Mesenchymal stem cell (in vitro differentiated cells and primary cell): ENCODE results near the gene CMTM4.

Source experiments
- DNase-seq: peaks from one replicate; pipeline ENCODE4 v3.0.0-alpha.2; 2013
- H2AFZ ChIP-seq: one replicate; pipeline ENCODE4 v1.6.1; 2013; ENCODE audit warnings: low read depth, mild to moderate bottlenecking, control low read depth, inconsistent platforms, low read length, moderate library complexity
- H2AK5ac ChIP-seq: 2 replicates; pipeline ENCODE4 v1.6.1; 2013; ENCODE audit warnings: low read length, moderate library complexity, mild to moderate bottlenecking, inconsistent platforms; ENCODE audit not compliant: severe bottlenecking
- H2BK120ac ChIP-seq: one replicate; pipeline ENCODE4 v1.6.1; 2013; ENCODE audit warnings: low read depth, mild to moderate bottlenecking, inconsistent platforms, low read length, moderate library complexity
- H2BK12ac ChIP-seq, 2 experiments: one replicate each; pipeline ENCODE4 v1.6.1; 2013; ENCODE audit warnings: inconsistent platforms in 2 of 2, low read length in 2 of 2, mild to moderate bottlenecking in 2 of 2, moderate library complexity in 2 of 2, control low read depth in 1 of 2
- H2BK15ac ChIP-seq: one replicate; pipeline ENCODE4 v1.6.1; 2013; ENCODE audit warnings: mild to moderate bottlenecking, low read depth, inconsistent platforms; ENCODE audit not compliant: poor library complexity, severe bottlenecking
- H2BK5ac ChIP-seq: 2 replicates; pipeline ENCODE4 v1.6.1; 2013; ENCODE audit warnings: low read depth, mild to moderate bottlenecking, low read length, control low read depth, inconsistent platforms; ENCODE audit not compliant: poor library complexity, severe bottlenecking
- H3K14ac ChIP-seq, 2 experiments: one replicate each; pipeline ENCODE4 v1.6.1; 2013; ENCODE audit warnings: inconsistent platforms in 2 of 2, low read length in 2 of 2, control low read depth in 1 of 2, mild to moderate bottlenecking in 1 of 2, moderate library complexity in 1 of 2
- H3K18ac ChIP-seq, 2 experiments: one replicate each; pipeline ENCODE4 v1.6.1; 2013; ENCODE audit warnings: inconsistent platforms in 2 of 2, low read length in 2 of 2, control low read depth in 1 of 2, low read depth in 1 of 2, mild to moderate bottlenecking in 1 of 2
- H3K23ac ChIP-seq, 2 experiments: one replicate each; pipeline ENCODE4 v1.6.1; 2013; ENCODE audit warnings: inconsistent platforms in 2 of 2, low read length in 2 of 2, mild to moderate bottlenecking in 2 of 2, moderate library complexity in 2 of 2, control low read depth in 1 of 2
- H3K27ac ChIP-seq: 2 replicates; pipeline ENCODE4 v1.5.1; 2013; ENCODE audit warnings: mild to moderate bottlenecking, moderate library complexity, low read length, control low read depth, inconsistent platforms; ENCODE audit not compliant: poor library complexity, severe bottlenecking
- H3K27me3 ChIP-seq, 2 experiments: 2 replicates each; pipeline versions ENCODE4 v1.6.1 to v1.7.0; 2013; ENCODE audit warnings: low read length in 2 of 2, mild to moderate bottlenecking in 2 of 2, moderate library complexity in 2 of 2, control low read depth in 1 of 2, inconsistent platforms in 1 of 2; ENCODE audit not compliant: control insufficient read depth in 1 of 2, insufficient read depth in 1 of 2
- H3K36me3 ChIP-seq, 2 experiments: 2 replicates each; pipeline versions ENCODE4 v1.6.1 to v1.7.0; 2013; ENCODE audit warnings: low read length in 2 of 2, control low read depth in 1 of 2, inconsistent platforms in 1 of 2, low read depth in 1 of 2, mild to moderate bottlenecking in 1 of 2; ENCODE audit not compliant: insufficient read depth in 2 of 2, control insufficient read depth in 1 of 2
- H3K4ac ChIP-seq, 2 experiments: one replicate each; pipeline ENCODE4 v1.6.1; 2013; ENCODE audit warnings: inconsistent platforms in 2 of 2, low read length in 2 of 2, mild to moderate bottlenecking in 2 of 2, moderate library complexity in 2 of 2, control low read depth in 1 of 2, low read depth in 1 of 2
- H3K4me1 ChIP-seq: 2 replicates; pipeline ENCODE4 v1.6.1; 2013; ENCODE audit warnings: low read depth, low read length, control low read depth; ENCODE audit not compliant: control insufficient read depth, insufficient read depth
- H3K4me2 ChIP-seq: 2 replicates; pipeline ENCODE4 v1.6.1; 2013; ENCODE audit warnings: low read length, mild to moderate bottlenecking, inconsistent platforms; ENCODE audit not compliant: poor library complexity, severe bottlenecking
- H3K4me3 ChIP-seq, 2 experiments: 2 replicates each; pipeline versions ENCODE4 v1.5.1 to v1.7.0; 2013; ENCODE audit warnings: low read length in 2 of 2, mild to moderate bottlenecking in 2 of 2, control low read depth in 1 of 2, low read depth in 1 of 2; ENCODE audit not compliant: insufficient read depth in 1 of 2
- H3K79me1 ChIP-seq: replicated peaks from 2 replicates; pipeline ENCODE4 v1.6.1; 2013; ENCODE audit warnings: mild to moderate bottlenecking, control low read depth, low read length, inconsistent platforms; ENCODE audit not compliant: poor library complexity, severe bottlenecking
- H3K9ac ChIP-seq: 2 replicates; pipeline ENCODE4 v1.7.0; 2013; ENCODE audit warnings: mild to moderate bottlenecking, low read length, moderate library complexity
- H3K9me3 ChIP-seq: 2 replicates; pipeline ENCODE4 v1.7.0; 2013; ENCODE audit warnings: mild to moderate bottlenecking, low read length; ENCODE audit not compliant: control insufficient read depth
- H4K8ac ChIP-seq: one replicate; pipeline ENCODE4 v1.6.1; 2013; ENCODE audit warnings: inconsistent platforms, mild to moderate bottlenecking, low read length, moderate library complexity
- H4K91ac ChIP-seq: one replicate; pipeline ENCODE4 v1.6.1; 2013; ENCODE audit warnings: mild to moderate bottlenecking, low read length, inconsistent platforms
- WGBS: methylation state at CpG from one replicate; pipeline ENCODE4 v1.1.7; 2013; ENCODE audit warnings: mixed read lengths; 5-methylcytosine and 5-hydroxymethylcytosine counted together

Gene CMTM4

DNA sequence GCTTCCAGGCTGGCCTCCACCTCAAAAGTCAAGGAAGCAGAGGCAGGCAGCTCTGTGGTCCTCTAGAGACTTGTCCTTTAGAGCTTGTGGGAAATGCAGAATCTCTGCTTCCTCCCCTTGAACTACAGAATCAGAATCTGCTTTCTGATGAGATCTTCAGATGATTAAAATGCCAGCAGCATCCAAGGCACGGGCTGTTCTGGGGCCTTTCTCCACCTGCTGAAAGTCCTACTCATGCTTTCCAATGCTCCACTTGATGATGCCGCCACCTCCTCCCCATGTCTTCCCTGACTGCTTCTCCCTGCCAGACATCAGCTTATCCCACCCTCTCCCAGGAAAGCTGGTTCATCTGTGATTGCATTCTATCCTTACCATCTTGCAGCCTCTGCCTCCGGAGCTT is 58.7 kb downstream of the CMTM4 start:
- no peak overlapping the region for H2BK12ac ChIP-seq
- no peak overlapping the region for H3K4me2 ChIP-seq
- H3K4me1 ChIP-seq = no peaks in the 10 kb centered on the region
- peaks cover 20% of the 10 kb centered on the region for H3K79me1 ChIP-seq
- no peak overlapping the region for H3K9ac ChIP-seq
- peaks cover 4 to 12% of the 10 kb centered on the region in 2 experiments for H3K36me3 ChIP-seq
- no peak overlapping the region for H3K4ac ChIP-seq
- H2AK5ac ChIP-seq = no peak overlapping the region
- no peak for DNase-seq
- WGBS = 95% methylated on average over 3 of the region's 3 CpGs
- H3K23ac ChIP-seq = no peak overlapping the region
- no peak overlapping the region for H2BK5ac ChIP-seq
- no peak overlapping the region for H3K14ac ChIP-seq
- H4K8ac ChIP-seq = no peak overlapping the region
- no peak overlapping the region for H2BK120ac ChIP-seq
- H3K9me3 ChIP-seq = no peaks in the 10 kb centered on the region
- no peaks in the 10 kb centered on the region for H3K27me3 ChIP-seq
- no peak overlapping the region for H2AFZ ChIP-seq
- no peak overlapping the region for H3K18ac ChIP-seq
- no peak overlapping the region for H3K4me3 ChIP-seq
- no peak overlapping the region for H3K27ac ChIP-seq
- H2BK15ac ChIP-seq = no peak overlapping the region
- peak overlapping the region; percentile 39 for H4K91ac ChIP-seq

DNA sequence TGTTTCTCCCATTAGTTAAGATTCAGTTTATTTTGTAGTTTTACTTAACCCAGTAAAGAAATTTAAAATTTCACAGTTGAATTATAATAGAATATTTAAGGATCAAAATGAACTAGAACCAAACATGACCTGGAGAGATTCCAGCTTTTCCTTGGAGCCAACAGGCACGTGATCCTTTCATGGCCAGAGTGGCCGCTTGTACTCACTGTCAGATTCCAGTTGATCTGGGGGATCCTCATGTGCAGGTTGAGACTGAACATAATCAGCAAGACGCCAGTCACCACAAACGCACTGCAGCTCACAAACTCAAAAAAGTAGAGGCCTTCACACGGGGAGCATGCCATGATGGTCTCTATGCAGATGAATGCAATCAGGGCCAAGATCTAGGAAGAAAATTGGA is 60.3 kb downstream of the CMTM4 start:
- DNase-seq = no peak
- H4K91ac ChIP-seq = no peak overlapping the region
- no peak overlapping the region for H2BK12ac ChIP-seq
- no peak overlapping the region for H3K9ac ChIP-seq
- no peak overlapping the region for H4K8ac ChIP-seq
- no peak overlapping the region for H3K4me2 ChIP-seq
- H3K27ac ChIP-seq = no peak overlapping the region
- WGBS = 97% methylated on average over 4 of the region's 5 CpGs
- peaks cover 4 to 19% of the 10 kb centered on the region in 2 experiments for H3K36me3 ChIP-seq
- no peak overlapping the region for H2BK15ac ChIP-seq
- H3K4me1 ChIP-seq = no peaks in the 10 kb centered on the region
- no peak overlapping the region for H2AK5ac ChIP-seq
- H3K9me3 ChIP-seq = no peaks in the 10 kb centered on the region
- H3K4me3 ChIP-seq = no peak overlapping the region
- no peak overlapping the region for H3K23ac ChIP-seq
- no peak overlapping the region for H3K14ac ChIP-seq
- no peaks in the 10 kb centered on the region for H3K27me3 ChIP-seq
- peaks cover 24% of the 10 kb centered on the region for H3K79me1 ChIP-seq
- H2AFZ ChIP-seq = no peak overlapping the region
- H2BK5ac ChIP-seq = no peak overlapping the region
- no peak overlapping the region for H2BK120ac ChIP-seq
- H3K18ac ChIP-seq = no peak overlapping the region
- no peak overlapping the region for H3K4ac ChIP-seq

DNA sequence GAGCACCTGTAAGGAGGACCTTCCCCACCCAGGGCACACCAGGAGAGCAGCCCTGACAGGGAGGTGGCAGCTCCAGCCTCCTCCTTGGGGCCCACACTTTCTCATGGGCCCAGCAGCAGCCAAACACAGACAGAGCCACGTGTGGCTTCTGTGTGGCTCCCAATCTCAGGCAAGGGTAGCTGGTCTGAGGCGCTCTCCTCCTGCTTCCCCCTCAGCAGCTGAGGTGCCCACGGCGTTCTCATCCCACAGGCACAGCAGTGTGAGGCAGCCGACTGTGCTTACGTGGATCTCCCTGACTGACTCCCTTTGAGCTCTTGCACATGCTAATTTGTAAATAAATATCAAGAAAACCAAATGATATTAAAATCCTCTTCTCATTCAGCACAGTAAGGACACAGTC is 61.1 kb downstream of the CMTM4 start:
- no peak overlapping the region for H3K4me2 ChIP-seq
- H2BK12ac ChIP-seq = no peak overlapping the region
- no peak overlapping the region for H2BK5ac ChIP-seq
- WGBS = 87% methylated on average over 5 of the region's 6 CpGs
- H3K27ac ChIP-seq = no peak overlapping the region
- H2BK15ac ChIP-seq = no peak overlapping the region
- H2AK5ac ChIP-seq = no peak overlapping the region
- no peak overlapping the region for H3K23ac ChIP-seq
- H3K9ac ChIP-seq = no peak overlapping the region
- peaks cover 20% of the 10 kb centered on the region for H3K79me1 ChIP-seq
- DNase-seq = no peak
- no peak overlapping the region for H4K8ac ChIP-seq
- H3K14ac ChIP-seq = no peak overlapping the region
- no peak overlapping the region for H3K4me3 ChIP-seq
- H3K9me3 ChIP-seq = no peaks in the 10 kb centered on the region
- H4K91ac ChIP-seq = peak overlapping the region; percentile 29
- no peak overlapping the region for H3K18ac ChIP-seq
- no peaks in the 10 kb centered on the region for H3K27me3 ChIP-seq
- no peak overlapping the region for H2AFZ ChIP-seq
- H3K4me1 ChIP-seq = no peaks in the 10 kb centered on the region
- H2BK120ac ChIP-seq = no peak overlapping the region
- no peak overlapping the region for H3K4ac ChIP-seq
- peaks cover 4 to 19% of the 10 kb centered on the region in 2 experiments for H3K36me3 ChIP-seq

DNA sequence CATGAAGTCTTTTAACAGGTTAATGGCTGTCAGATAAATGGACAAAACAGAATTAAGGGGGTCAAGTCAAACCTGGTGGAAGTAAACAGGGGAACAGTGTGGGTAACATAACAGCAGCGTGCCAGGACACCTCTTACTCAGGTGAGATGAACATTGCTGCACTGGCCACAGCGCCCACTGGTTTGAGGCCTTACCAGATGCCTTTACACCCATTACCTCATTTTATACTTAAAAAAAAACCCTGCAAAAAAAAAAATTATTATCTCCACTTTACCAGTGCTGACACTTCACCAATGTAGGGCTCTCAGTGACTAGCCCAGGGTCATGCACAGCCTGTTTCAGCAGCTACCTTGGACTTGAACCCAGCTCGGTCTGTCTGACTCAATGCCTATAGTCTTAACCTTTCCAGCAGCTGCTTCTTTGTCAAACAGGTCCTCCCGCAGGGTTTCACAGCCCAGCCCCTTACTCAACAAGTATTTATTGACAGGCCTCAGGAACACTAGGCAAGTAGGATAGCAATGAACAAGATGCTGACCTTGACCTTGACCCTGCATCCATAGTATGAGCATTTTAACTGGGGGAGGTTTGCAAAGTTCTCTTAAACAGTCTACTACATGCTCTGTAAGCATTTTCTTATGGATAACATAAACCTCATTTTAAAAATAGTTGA is 61.9 kb downstream of the CMTM4 start:
- Histone ChIP-seq H3K14ac (no peak overlapping the region), H4K91ac (no peak overlapping the region), H3K9ac (no peak overlapping the region), H2BK12ac (no peak overlapping the region), H3K4me2 (no peak overlapping the region), H2BK5ac (no peak overlapping the region), H2AK5ac (no peak overlapping the region), H3K36me3 (peaks cover 4 to 22% of the 10 kb centered on the region in 2 experiments), H3K27ac (no peak overlapping the region), H3K4ac (no peak overlapping the region), H2BK120ac (no peak overlapping the region), H3K4me3 (no peak overlapping the region), H3K27me3 (no peaks in the 10 kb centered on the region), H2AFZ (no peak overlapping the region), H3K18ac (no peak overlapping the region), H3K79me1 (peaks cover 17% of the 10 kb centered on the region), H3K9me3 (no peaks in the 10 kb centered on the region), H4K8ac (no peak overlapping the region), H3K23ac (no peak overlapping the region), H3K4me1 (no peaks in the 10 kb centered on the region), H2BK15ac (no peak overlapping the region)
- WGBS = 92% methylated on average over 4 of the region's 4 CpGs
- DNase-seq = no peak
